Nucleus accumbens (tissue), 56 donors: Measurements from ENCODE around the gene ARHGAP5.

ENCODE experiments used
- DNase-seq, 56 donors: peaks; one replicate each; lab custom pipeline; 2025; lab: John Stamatoyannopoulos, UW

Gene ARHGAP5

GRCh38 chr14:32077081-32078022 is at the start of gene ARHGAP5:
Gene ARHGAP5, plus strand, starts transcription at chr14:32077304. Its CDS starts 13,366 bp downstream, at chr14:32090670.
- peak in 33 of 56 donors; percentile 24 to 96 (median 62) for DNase-seq

GRCh38 chr14:32028599-32028998 is 48.5 kb upstream of the ARHGAP5 start:
- DNase-seq: no peak

GRCh38 chr14:32033543-32033942 is 43.6 kb upstream of the ARHGAP5 start:
- peak in 4 of 56 donors; percentile 4 to 19 (median 5) for DNase-seq

- DNase-seq: no peak
Measured at GRCh38 chr14:32038876-32039275, 38.2 kb upstream of the ARHGAP5 start.

- no peak for DNase-seq
Measured at GRCh38 chr14:32039401-32040030, 37.6 kb upstream of the ARHGAP5 start.

- DNase-seq: peak in 5 of 56 donors; percentile 3 to 13 (median 8)
Measured at GRCh38 chr14:32043624-32044023, 33.5 kb upstream of the ARHGAP5 start.

GRCh38 chr14:32044454-32044853 is 32.6 kb upstream of the ARHGAP5 start:
- DNase-seq: no peak

- DNase-seq: no peak
Measured at GRCh38 chr14:32047791-32048190, 29.3 kb upstream of the ARHGAP5 start.

- DNase-seq: no peak
Measured at GRCh38 chr14:32049361-32050088, 27.6 kb upstream of the ARHGAP5 start.

- no peak for DNase-seq
Measured at GRCh38 chr14:32050878-32051277, 26.2 kb upstream of the ARHGAP5 start.

- DNase-seq: no peak
Measured at GRCh38 chr14:32054536-32054935, 22.6 kb upstream of the ARHGAP5 start.

- DNase-seq: no peak
Measured at GRCh38 chr14:32055175-32055574, 21.9 kb upstream of the ARHGAP5 start.

GRCh38 chr14:32059702-32060101 is 17.4 kb upstream of the ARHGAP5 start:
- no peak for DNase-seq

- no peak for DNase-seq
Measured at GRCh38 chr14:32064931-32065330, 12.2 kb upstream of the ARHGAP5 start.

- no peak for DNase-seq
Measured at GRCh38 chr14:32068708-32069107, 8.4 kb upstream of the ARHGAP5 start.

GRCh38 chr14:32070282-32070681 is 6.8 kb upstream of the ARHGAP5 start:
- no peak for DNase-seq

GRCh38 chr14:32072676-32073075 is 4.4 kb upstream of the ARHGAP5 start:
- DNase-seq: no peak

GRCh38 chr14:32073537-32074189 is 3.4 kb upstream of the ARHGAP5 start:
- DNase-seq: peak in 26 of 56 donors; percentile 0 to 64 (median 16)

- DNase-seq: no peak
Measured at GRCh38 chr14:32074887-32075572, 2.1 kb upstream of the ARHGAP5 start.
